HCT116 (cell line): ENCODE results near the gene MED27.

ENCODE experiments used
- CEBPB ChIP-seq: IDR thresholded peaks from 2 replicates; pipeline ENCODE4 v1.6.1; 2012; ENCODE audit warnings: low read depth
- JUND ChIP-seq: IDR thresholded peaks from 2 replicates; pipeline ENCODE4 v1.6.1; 2012
- POLR2A ChIP-seq: IDR thresholded peaks from 2 replicates; pipeline ENCODE4 v1.7.0; 2011; ENCODE audit warnings: borderline replicate concordance; ENCODE audit not compliant: insufficient read depth, insufficient read length; ENCODE audit errors: extremely low read depth
- TCF7L2 ChIP-seq: IDR thresholded peaks from 2 replicates; pipeline ENCODE4 v1.7.0; 2011; ENCODE audit warnings: borderline replicate concordance, inconsistent platforms; ENCODE audit not compliant: insufficient read depth, insufficient read length; ENCODE audit errors: extremely low read depth
- ZNF274 ChIP-seq: fragments of 200-500 bp; sonication (Bioruptor generic); IDR thresholded peaks from 2 replicates; pipeline ENCODE4 v1.6.1; 2014; ENCODE audit warnings: mild to moderate bottlenecking, low read depth, low read length, inconsistent platforms
- TF ChIP-seq, protein P1 (sequence below): IDR thresholded peaks from 2 replicates; pipeline ENCODE4 v1.6.1; 2012; ENCODE audit warnings: low read depth
- TF ChIP-seq, protein P2 (sequence below), 3 experiments: fragments of 200-600 bp in 1 of 3; sonication (generic) in 1 of 3; IDR thresholded peaks in 2 of 3; conservative IDR thresholded peaks in 1 of 3; 2 replicates each; pipeline ENCODE4 v1.5.1; 2012 to 2017; ENCODE audit warnings: low read depth in 2 of 3, low read length in 2 of 3, antibody characterized with exemption in 1 of 3, borderline replicate concordance in 1 of 3, control low read depth in 1 of 3, mild to moderate bottlenecking in 1 of 3, mixed read lengths in 1 of 3, mixed run types in 1 of 3, moderate library complexity in 1 of 3; ENCODE audit not compliant: insufficient read depth in 1 of 3
- TF ChIP-seq, protein P3 (sequence below): IDR thresholded peaks from 2 replicates; pipeline ENCODE4 v1.6.1; 2012

DNA sequence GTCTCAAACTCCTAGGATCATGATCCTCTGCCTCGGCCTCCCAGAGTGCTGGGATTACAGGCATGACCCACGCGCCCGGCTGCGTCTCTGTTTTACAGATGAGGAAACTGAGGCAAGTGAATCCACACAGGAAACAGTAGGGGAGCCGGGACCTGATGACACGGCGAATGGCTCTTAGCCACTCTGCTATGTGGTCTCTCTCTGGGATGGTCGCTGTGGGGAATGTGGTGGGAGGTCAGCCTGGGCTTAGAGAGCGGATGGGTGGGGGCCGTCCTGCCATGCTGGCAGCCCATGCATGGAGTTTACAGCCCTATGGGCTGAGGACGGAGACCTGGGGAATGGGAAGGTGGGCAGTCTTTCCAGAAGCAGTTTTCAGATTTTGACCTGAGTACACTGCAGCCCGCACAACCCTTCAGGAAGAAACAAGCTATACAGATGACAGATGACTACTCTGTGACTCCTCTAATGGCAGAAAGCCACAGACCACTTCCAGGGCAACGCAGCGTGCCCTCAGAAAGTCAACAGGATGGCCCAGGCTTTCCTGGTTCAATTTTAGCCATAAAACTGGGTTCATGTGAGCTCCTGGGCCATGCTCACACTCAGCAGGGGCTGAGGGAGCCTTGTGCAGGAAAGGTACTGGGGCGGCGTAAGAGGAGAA lies 203.7 kb downstream of the MED27 start:
- no peak for TF ChIP-seq ZNF274
- no peak for TF ChIP-seq CEBPB
- TF ChIP-seq, protein P1, sequence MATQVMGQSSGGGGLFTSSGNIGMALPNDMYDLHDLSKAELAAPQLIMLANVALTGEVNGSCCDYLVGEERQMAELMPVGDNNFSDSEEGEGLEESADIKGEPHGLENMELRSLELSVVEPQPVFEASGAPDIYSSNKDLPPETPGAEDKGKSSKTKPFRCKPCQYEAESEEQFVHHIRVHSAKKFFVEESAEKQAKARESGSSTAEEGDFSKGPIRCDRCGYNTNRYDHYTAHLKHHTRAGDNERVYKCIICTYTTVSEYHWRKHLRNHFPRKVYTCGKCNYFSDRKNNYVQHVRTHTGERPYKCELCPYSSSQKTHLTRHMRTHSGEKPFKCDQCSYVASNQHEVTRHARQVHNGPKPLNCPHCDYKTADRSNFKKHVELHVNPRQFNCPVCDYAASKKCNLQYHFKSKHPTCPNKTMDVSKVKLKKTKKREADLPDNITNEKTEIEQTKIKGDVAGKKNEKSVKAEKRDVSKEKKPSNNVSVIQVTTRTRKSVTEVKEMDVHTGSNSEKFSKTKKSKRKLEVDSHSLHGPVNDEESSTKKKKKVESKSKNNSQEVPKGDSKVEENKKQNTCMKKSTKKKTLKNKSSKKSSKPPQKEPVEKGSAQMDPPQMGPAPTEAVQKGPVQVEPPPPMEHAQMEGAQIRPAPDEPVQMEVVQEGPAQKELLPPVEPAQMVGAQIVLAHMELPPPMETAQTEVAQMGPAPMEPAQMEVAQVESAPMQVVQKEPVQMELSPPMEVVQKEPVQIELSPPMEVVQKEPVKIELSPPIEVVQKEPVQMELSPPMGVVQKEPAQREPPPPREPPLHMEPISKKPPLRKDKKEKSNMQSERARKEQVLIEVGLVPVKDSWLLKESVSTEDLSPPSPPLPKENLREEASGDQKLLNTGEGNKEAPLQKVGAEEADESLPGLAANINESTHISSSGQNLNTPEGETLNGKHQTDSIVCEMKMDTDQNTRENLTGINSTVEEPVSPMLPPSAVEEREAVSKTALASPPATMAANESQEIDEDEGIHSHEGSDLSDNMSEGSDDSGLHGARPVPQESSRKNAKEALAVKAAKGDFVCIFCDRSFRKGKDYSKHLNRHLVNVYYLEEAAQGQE = no peak
- TF ChIP-seq JUND = no peak
- no peak for TF ChIP-seq POLR2A
- TF ChIP-seq, protein P2, sequence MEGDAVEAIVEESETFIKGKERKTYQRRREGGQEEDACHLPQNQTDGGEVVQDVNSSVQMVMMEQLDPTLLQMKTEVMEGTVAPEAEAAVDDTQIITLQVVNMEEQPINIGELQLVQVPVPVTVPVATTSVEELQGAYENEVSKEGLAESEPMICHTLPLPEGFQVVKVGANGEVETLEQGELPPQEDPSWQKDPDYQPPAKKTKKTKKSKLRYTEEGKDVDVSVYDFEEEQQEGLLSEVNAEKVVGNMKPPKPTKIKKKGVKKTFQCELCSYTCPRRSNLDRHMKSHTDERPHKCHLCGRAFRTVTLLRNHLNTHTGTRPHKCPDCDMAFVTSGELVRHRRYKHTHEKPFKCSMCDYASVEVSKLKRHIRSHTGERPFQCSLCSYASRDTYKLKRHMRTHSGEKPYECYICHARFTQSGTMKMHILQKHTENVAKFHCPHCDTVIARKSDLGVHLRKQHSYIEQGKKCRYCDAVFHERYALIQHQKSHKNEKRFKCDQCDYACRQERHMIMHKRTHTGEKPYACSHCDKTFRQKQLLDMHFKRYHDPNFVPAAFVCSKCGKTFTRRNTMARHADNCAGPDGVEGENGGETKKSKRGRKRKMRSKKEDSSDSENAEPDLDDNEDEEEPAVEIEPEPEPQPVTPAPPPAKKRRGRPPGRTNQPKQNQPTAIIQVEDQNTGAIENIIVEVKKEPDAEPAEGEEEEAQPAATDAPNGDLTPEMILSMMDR (IDR thresholded peaks at IDR 0.05 in 2 of 3, conservative IDR thresholded peaks at IDR 0.05 in 1 of 3; ENCODE audit: borderline replicate concordance in 1 of 3, insufficient read depth in 1 of 3, low read depth in 2 of 3, low read length in 2 of 3) = no peak
- TF ChIP-seq TCF7L2 = no peak
- TF ChIP-seq, protein P3, sequence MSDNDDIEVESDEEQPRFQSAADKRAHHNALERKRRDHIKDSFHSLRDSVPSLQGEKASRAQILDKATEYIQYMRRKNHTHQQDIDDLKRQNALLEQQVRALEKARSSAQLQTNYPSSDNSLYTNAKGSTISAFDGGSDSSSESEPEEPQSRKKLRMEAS = no peak
